ENCODE results near the gene ARL5B.
"Not testable (repeated sequence)": the region's sequence is repeated elsewhere in the genome, so short reads cannot be mapped to it uniquely, and the experiment has no call there.

ARL5B gene

DNA sequence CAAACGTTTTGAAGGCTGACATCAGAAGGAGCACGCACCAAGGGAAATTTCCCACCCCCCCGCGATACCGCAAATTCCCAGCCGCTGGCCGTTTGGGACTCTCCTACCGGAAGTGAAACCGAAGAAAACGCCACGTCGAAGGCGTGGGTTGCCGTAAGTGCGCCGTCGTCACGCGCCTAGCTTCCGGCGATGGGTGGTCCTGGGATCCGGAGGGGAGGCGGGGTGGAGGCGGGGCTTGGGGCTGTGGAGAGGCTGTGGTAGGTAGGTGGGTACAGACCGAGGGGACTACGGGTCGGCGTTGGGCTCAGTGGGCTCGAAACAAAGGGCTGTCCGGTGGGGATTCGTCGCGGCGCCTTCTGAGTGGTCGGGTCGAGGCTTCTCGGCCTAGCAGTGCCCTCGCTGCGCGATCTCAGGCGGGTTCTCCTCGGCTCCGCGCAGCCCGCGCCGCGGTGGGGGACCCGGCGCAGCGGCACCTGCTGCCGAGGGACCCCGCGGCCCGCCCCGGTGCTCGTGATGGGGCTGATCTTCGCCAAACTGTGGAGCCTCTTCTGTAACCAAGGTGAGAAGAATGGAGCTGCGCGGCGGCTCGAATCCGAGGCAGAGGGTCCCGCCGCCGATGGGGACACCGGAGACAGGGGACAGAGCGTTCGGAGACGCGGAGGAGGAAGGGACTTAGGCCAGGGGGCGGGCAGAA is at the start of gene ARL5B:
Gene ARL5B (plus strand): TSS at position 307 of the 694 bp plus-strand sequence. CDS start 207 bp downstream, at position 514.
- Histone ChIP-seq H3K9me3 (ENCODE audit: insufficient read depth, low read depth, low read length) (no peaks in the 10 kb centered on the region), H3K4me3 (ENCODE audit: low read length) (peak within 1 kb of the TSS; percentile 89), H3K36me3 (ENCODE audit: insufficient read depth, low read depth, low read length) (no peaks in the 10 kb centered on the region), H3K27me3 (ENCODE audit: insufficient read depth, low read length) (no peaks in the 10 kb centered on the region), H3K27ac (ENCODE audit: low read length) (peak within 1 kb of the TSS; percentile 79), H3K9ac (ENCODE audit: low read depth, low read length) (peak within 1 kb of the TSS; percentile 93), H3K4me1 (ENCODE audit: insufficient read depth, low read length) (peaks cover 16% of the 10 kb centered on the region)

DNA sequence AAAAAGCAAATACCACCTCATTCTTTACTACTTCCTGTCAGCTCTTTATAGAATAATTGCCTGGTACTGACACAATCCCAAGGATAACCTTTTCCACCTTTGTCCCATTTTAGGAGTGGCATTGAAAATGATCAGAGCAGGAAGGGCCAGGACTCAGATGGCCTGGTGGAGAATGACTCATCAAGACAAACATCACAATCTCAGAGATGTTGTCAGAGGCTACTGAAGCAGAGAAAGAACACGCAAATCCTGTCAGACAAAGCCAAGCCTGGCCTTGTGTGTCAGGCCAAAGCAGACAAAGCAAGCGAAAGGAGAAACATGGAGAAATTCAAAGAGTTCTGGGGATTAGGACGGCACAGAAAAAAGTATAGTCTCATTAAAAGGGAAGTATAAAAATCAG is 48.7 kb upstream of the ARL5B start:
- Histone ChIP-seq H3K4me3 (ENCODE audit: low read length) (no peak overlapping the region), H3K27ac (ENCODE audit: low read length) (no peak overlapping the region), H3K36me3 (ENCODE audit: insufficient read depth, low read depth, low read length) (peaks cover 28% of the 10 kb centered on the region), H3K9ac (ENCODE audit: low read depth, low read length) (no peak overlapping the region), H3K4me1 (ENCODE audit: insufficient read depth, low read length) (no peaks in the 10 kb centered on the region), H3K27me3 (ENCODE audit: insufficient read depth, low read length) (no peaks in the 10 kb centered on the region), H3K9me3 (ENCODE audit: insufficient read depth, low read depth, low read length) (no peaks in the 10 kb centered on the region)

- no peaks in the 10 kb centered on the region for H3K9me3 ChIP-seq (ENCODE audit: insufficient read depth, low read depth, low read length)
- H3K27me3 ChIP-seq (ENCODE audit: insufficient read depth, low read length), result no peaks in the 10 kb centered on the region
- H3K4me3 ChIP-seq (ENCODE audit: low read length), result no peak overlapping the region
- no peaks in the 10 kb centered on the region for H3K4me1 ChIP-seq (ENCODE audit: insufficient read depth, low read length)
- H3K9ac ChIP-seq (ENCODE audit: low read depth, low read length), result no peak overlapping the region
- peaks cover 35% of the 10 kb centered on the region for H3K36me3 ChIP-seq (ENCODE audit: insufficient read depth, low read depth, low read length)
- H3K27ac ChIP-seq (ENCODE audit: low read length), result no peak overlapping the region
Measured at GRCh38 chr10:18611168-18611567, 48.1 kb upstream of the ARL5B start.

- H3K4me1 ChIP-seq (ENCODE audit: insufficient read depth, low read length), result no peaks in the 10 kb centered on the region
- H3K27me3 ChIP-seq (ENCODE audit: insufficient read depth, low read length), result no peaks in the 10 kb centered on the region
- peaks cover 35% of the 10 kb centered on the region for H3K36me3 ChIP-seq (ENCODE audit: insufficient read depth, low read depth, low read length)
- no peaks in the 10 kb centered on the region for H3K9me3 ChIP-seq (ENCODE audit: insufficient read depth, low read depth, low read length)
- no peak overlapping the region for H3K4me3 ChIP-seq (ENCODE audit: low read length)
- H3K9ac ChIP-seq (ENCODE audit: low read depth, low read length), result no peak overlapping the region
- no peak overlapping the region for H3K27ac ChIP-seq (ENCODE audit: low read length)
Measured at GRCh38 chr10:18615618-18616017, 43.6 kb upstream of the ARL5B start.

DNA sequence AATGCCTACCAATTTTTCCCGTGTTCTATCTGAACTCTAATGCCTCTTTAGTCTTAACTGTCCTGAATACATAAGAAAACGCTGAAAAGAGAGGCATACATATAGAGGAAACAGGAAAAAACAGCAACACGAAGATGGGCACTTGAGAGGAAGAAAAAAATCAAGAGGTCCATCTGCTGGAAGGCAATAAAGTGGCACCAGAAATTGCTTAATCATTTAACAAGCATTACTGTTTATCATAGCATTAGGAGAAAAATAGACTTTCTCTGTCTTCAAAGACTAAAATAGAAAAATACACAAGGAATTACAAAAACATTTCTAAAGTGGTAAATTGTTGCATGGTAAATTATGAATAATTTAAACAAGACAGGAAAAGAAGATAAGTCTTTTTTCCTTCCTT is 42.9 kb upstream of the ARL5B start:
- Histone ChIP-seq H3K9ac (ENCODE audit: low read depth, low read length) (no peak overlapping the region), H3K4me3 (ENCODE audit: low read length) (no peak overlapping the region), H3K27ac (ENCODE audit: low read length) (no peak overlapping the region), H3K27me3 (ENCODE audit: insufficient read depth, low read length) (no peaks in the 10 kb centered on the region), H3K9me3 (ENCODE audit: insufficient read depth, low read depth, low read length) (no peaks in the 10 kb centered on the region), H3K36me3 (ENCODE audit: insufficient read depth, low read depth, low read length) (peaks cover 42% of the 10 kb centered on the region), H3K4me1 (ENCODE audit: insufficient read depth, low read length) (no peaks in the 10 kb centered on the region)

DNA sequence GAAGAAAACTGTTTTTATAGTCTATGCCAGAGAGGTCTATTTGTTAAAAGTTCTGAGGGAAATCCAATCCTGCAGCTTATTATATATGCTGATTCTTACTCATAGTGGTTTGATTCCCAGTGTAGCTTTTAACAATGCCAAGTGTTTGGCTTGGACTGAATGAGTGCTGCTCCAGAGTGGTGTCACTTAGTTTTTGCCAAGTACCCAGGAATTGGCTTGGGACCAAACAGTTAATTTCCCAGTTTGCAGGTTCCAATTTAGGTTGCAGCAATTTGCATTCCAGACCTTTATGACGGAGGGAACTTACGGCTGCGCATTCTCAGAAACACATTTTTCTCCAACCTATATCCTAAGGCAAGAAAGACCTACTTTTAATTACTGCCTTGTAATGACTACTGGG is 40.2 kb upstream of the ARL5B start:
- Histone ChIP-seq H3K27me3 (ENCODE audit: insufficient read depth, low read length) (no peaks in the 10 kb centered on the region), H3K27ac (ENCODE audit: low read length) (no peak overlapping the region), H3K4me3 (ENCODE audit: low read length) (no peak overlapping the region), H3K36me3 (ENCODE audit: insufficient read depth, low read depth, low read length) (peaks cover 30% of the 10 kb centered on the region), H3K9ac (ENCODE audit: low read depth, low read length) (no peak overlapping the region), H3K4me1 (ENCODE audit: insufficient read depth, low read length) (no peaks in the 10 kb centered on the region), H3K9me3 (ENCODE audit: insufficient read depth, low read depth, low read length) (no peaks in the 10 kb centered on the region)

DNA sequence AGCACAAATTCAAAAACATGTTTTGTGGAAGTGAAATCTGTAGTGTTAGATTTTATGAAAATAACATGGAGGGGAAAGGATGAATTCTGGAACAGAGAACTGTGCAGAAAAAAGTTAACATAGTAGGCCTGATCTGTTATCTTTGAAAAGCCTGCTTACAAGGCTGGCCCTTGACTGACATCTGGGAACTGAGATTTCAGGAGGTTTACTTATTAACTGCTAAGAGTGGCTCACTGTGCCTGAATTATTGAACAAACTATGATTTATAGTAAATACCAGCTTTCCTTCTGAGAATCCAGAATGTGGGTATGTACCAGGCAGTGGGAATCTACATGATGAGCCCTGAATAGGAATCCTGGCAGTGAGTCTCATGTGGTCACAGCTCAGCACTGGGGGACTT is 38.4 kb upstream of the ARL5B start:
- Histone ChIP-seq H3K4me3 (ENCODE audit: low read length) (no peak overlapping the region), H3K36me3 (ENCODE audit: insufficient read depth, low read depth, low read length) (peaks cover 23% of the 10 kb centered on the region), H3K9ac (ENCODE audit: low read depth, low read length) (no peak overlapping the region), H3K27ac (ENCODE audit: low read length) (no peak overlapping the region), H3K27me3 (ENCODE audit: insufficient read depth, low read length) (no peaks in the 10 kb centered on the region), H3K4me1 (ENCODE audit: insufficient read depth, low read length) (no peaks in the 10 kb centered on the region), H3K9me3 (ENCODE audit: insufficient read depth, low read depth, low read length) (no peaks in the 10 kb centered on the region)

GRCh38 chr10:18623671-18624070 is 35.6 kb upstream of the ARL5B start:
- not testable (repeated sequence) for H3K9ac ChIP-seq (ENCODE audit: low read depth, low read length); H3K9me3 ChIP-seq (ENCODE audit: insufficient read depth, low read depth, low read length); H3K27ac ChIP-seq (ENCODE audit: low read length); H3K4me1 ChIP-seq (ENCODE audit: insufficient read depth, low read length); H3K4me3 ChIP-seq (ENCODE audit: low read length); H3K27me3 ChIP-seq (ENCODE audit: insufficient read depth, low read length)
- H3K36me3 ChIP-seq (ENCODE audit: insufficient read depth, low read depth, low read length), result peaks cover 16% of the 10 kb centered on the region; the same call in 1 of the 2 replicates

DNA sequence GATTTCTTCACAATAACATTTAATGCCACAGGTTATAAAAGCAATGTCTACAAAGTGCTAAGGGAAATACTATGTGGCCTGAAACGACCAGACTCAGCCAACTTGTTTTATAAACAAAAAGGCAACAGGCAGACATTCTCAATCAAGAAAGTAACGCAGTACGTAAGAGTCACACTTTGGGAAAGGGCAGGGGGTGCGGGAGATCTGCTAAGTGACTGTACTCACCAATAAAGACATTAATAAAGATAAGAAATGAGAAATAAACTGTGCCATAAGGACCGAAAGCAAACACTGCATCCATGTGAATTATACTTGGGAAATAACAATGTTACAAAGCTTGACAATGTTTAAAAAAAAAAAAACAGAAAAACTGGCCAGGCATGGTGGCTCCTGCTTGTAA is 33.3 kb upstream of the ARL5B start:
- H3K9ac ChIP-seq (ENCODE audit: low read depth, low read length), result no peak overlapping the region
- peaks cover 10% of the 10 kb centered on the region; the same call in 1 of the 2 replicates for H3K36me3 ChIP-seq (ENCODE audit: insufficient read depth, low read depth, low read length)
- no peaks in the 10 kb centered on the region; the same call in 1 of the 2 replicates for H3K4me1 ChIP-seq (ENCODE audit: insufficient read depth, low read length)
- no peak overlapping the region for H3K27ac ChIP-seq (ENCODE audit: low read length)
- no peak overlapping the region for H3K4me3 ChIP-seq (ENCODE audit: low read length)
- H3K9me3 ChIP-seq (ENCODE audit: insufficient read depth, low read depth, low read length), result no peaks in the 10 kb centered on the region
- no peaks in the 10 kb centered on the region for H3K27me3 ChIP-seq (ENCODE audit: insufficient read depth, low read length)

DNA sequence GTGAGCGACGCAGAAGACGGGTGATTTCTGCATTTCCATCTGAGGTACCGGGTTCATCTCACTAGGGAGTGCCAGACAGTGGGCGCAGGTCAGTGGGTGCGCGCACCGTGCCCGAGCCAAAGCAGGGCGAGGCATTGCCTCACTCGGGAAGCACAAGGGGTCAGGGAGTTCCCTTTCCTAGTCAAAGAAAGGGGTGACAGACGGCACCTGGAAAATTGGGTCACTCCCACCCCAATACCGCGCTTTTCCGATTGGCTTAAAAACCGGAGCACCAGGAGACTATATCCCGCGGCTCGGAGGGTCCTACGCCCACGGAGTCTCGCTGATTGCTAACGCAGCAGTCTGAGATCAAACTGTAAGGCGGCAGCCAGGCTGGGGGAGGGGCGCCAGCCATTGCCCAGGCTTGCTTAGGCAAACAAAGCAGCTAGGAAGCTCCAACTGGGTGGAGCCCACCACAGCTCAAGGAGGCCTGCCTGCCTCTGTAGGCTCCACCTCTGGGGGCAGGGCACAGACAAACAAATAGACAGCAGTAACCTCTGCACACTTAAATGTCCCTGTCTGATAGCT is 31.7 kb upstream of the ARL5B start:
- peak overlapping the region; percentile 83 for H3K9ac ChIP-seq (ENCODE audit: low read depth, low read length)
- H3K36me3 ChIP-seq (ENCODE audit: insufficient read depth, low read depth, low read length); H3K9me3 ChIP-seq (ENCODE audit: insufficient read depth, low read depth, low read length); H3K4me1 ChIP-seq (ENCODE audit: insufficient read depth, low read length); H3K27ac ChIP-seq (ENCODE audit: low read length); H3K27me3 ChIP-seq (ENCODE audit: insufficient read depth, low read length): not testable (repeated sequence)
- peak overlapping the region; percentile 75 for H3K4me3 ChIP-seq (ENCODE audit: low read length)

GRCh38 chr10:18632500-18632899 is 26.7 kb upstream of the ARL5B start:
- not testable (repeated sequence) for H3K9me3 ChIP-seq (ENCODE audit: insufficient read depth, low read depth, low read length); H3K27me3 ChIP-seq (ENCODE audit: insufficient read depth, low read length); H3K4me1 ChIP-seq (ENCODE audit: insufficient read depth, low read length); H3K4me3 ChIP-seq (ENCODE audit: low read length); H3K9ac ChIP-seq (ENCODE audit: low read depth, low read length); H3K27ac ChIP-seq (ENCODE audit: low read length); H3K36me3 ChIP-seq (ENCODE audit: insufficient read depth, low read depth, low read length)

GRCh38 chr10:18635995-18636394 is 23.2 kb upstream of the ARL5B start:
- no peaks in the 10 kb centered on the region for H3K9me3 ChIP-seq (ENCODE audit: insufficient read depth, low read depth, low read length)
- H3K36me3 ChIP-seq (ENCODE audit: insufficient read depth, low read depth, low read length), result no peaks in the 10 kb centered on the region; the same call in 1 of the 2 replicates
- no peaks in the 10 kb centered on the region for H3K27me3 ChIP-seq (ENCODE audit: insufficient read depth, low read length)
- no peak overlapping the region for H3K4me3 ChIP-seq (ENCODE audit: low read length)
- no peak overlapping the region for H3K9ac ChIP-seq (ENCODE audit: low read depth, low read length)
- H3K4me1 ChIP-seq (ENCODE audit: insufficient read depth, low read length), result no peaks in the 10 kb centered on the region
- no peak overlapping the region for H3K27ac ChIP-seq (ENCODE audit: low read length)

Measured in iPS-20b (cell line).